EH (cell line): ENCODE results near the gene ADCK1.
"Not testable (repeated sequence)": the region's sequence is repeated elsewhere in the genome, so short reads cannot be mapped to it uniquely, and the experiment has no call there.

ENCODE experiments used
- DNase-seq: peaks from one replicate; pipeline ENCODE4 v3.0.0-alpha.2; 2015; ENCODE audit warnings: low read depth

ADCK1 gene

GRCh38 chr14:77950371-77951063 is 150.6 kb downstream of the ADCK1 start:
- DNase-seq, result no peak

GRCh38 chr14:77955816-77956484 is 156.0 kb downstream of the ADCK1 start:
- DNase-seq, result no peak

- DNase-seq, result not testable (repeated sequence)
Measured at GRCh38 chr14:77959686-77960085, 159.8 kb downstream of the ADCK1 start.

GRCh38 chr14:77961847-77962580 is 162.1 kb downstream of the ADCK1 start:
- no peak for DNase-seq

- DNase-seq, result no peak
Measured at GRCh38 chr14:77962731-77963520, 163.0 kb downstream of the ADCK1 start.

- DNase-seq, result no peak
Measured at GRCh38 chr14:77964586-77964985, 164.7 kb downstream of the ADCK1 start.

- no peak for DNase-seq
Measured at GRCh38 chr14:77965050-77965449, 165.1 kb downstream of the ADCK1 start.

GRCh38 chr14:77965919-77966435 is 166.1 kb downstream of the ADCK1 start:
- DNase-seq, result peak; percentile 9

GRCh38 chr14:77967110-77967509 is 167.2 kb downstream of the ADCK1 start:
- no peak for DNase-seq

- DNase-seq, result no peak
Measured at GRCh38 chr14:77970646-77971045, 170.7 kb downstream of the ADCK1 start.

- DNase-seq, result no peak
Measured at GRCh38 chr14:77973246-77973645, 173.3 kb downstream of the ADCK1 start.

GRCh38 chr14:77976591-77976990 is 176.7 kb downstream of the ADCK1 start:
- DNase-seq, result no peak

- DNase-seq, result no peak
Measured at GRCh38 chr14:77979171-77979570, 179.3 kb downstream of the ADCK1 start.

- DNase-seq, result peak; percentile 25
Measured at GRCh38 chr14:77979666-77980351, 179.9 kb downstream of the ADCK1 start.

GRCh38 chr14:77980475-77981321 is 180.8 kb downstream of the ADCK1 start:
- DNase-seq, result no peak
